Left ventricle myocardium inferior (tissue), 1 donor: ENCODE data around the gene CUZD1. TPM values are rescaled to one million over a fixed set of nuclear protein-coding genes. Genes with fewer than 3 reads are reported as not detected.
"Not testable (repeated sequence)": the region's sequence is repeated elsewhere in the genome, so short reads cannot be mapped to it uniquely, and the experiment has no call there.

ENCODE experiments used
- DNase-seq: peaks from one replicate; pipeline ENCODE4 v3.0.0-alpha.2; 2020
- H3K27ac ChIP-seq: fragments of 200-600 bp; replicated peaks from 2 replicates; pipeline ENCODE4 v1.8.0; 2021
- H3K27me3 ChIP-seq: fragments of 200-600 bp; 2 replicates; pipeline ENCODE4 v1.8.0; 2021; ENCODE audit warnings: low read depth
- H3K36me3 ChIP-seq: fragments of 200-600 bp; 2 replicates; pipeline ENCODE4 v1.8.0; 2021
- H3K4me1 ChIP-seq: fragments of 200-600 bp; 2 replicates; pipeline ENCODE4 v1.8.0; 2021
- H3K4me3 ChIP-seq: fragments of 200-600 bp; 2 replicates; pipeline ENCODE4 v1.8.0; 2021; ENCODE audit warnings: mild to moderate bottlenecking, moderate library complexity
- H3K9me3 ChIP-seq: fragments of 200-600 bp; replicated peaks from 2 replicates; pipeline ENCODE4 v1.8.0; 2021
- CTCF ChIP-seq: fragments of 200-600 bp; IDR thresholded peaks from 2 replicates; pipeline ENCODE4 v1.8.0; 2021; ENCODE audit warnings: antibody characterized with exemption, mild to moderate bottlenecking, borderline replicate concordance
- intact Hi-C: fragments of 100-400 bp; cut with micrococcal nuclease; formaldehyde crosslinking; loops from one replicate; pipeline ENCODE4 v1.11.0; 2022
- total RNA-seq: library from RNA; stranded (reverse); fragmentation: NEBNext Ultra II Directional; extraction: Animal tissue kit (Norgen Biotek cat#: 25700); gene quantifications from one replicate; pipeline ENCODE4 v1.2.1, GENCODE V29; 2021
- donor health status: DM: no; HTN: yes; CAD: no; lungs with severe emphysema.

CUZD1 gene
- total RNA-seq, 1 donor from 2014 or later = 0.16 TPM

GRCh38 chr10:122864901-122865300 lies 19.2 kb upstream of the CUZD1 start:
- Histone ChIP-seq H3K27ac (no peak overlapping the region), H3K4me3 (no peak overlapping the region), H3K36me3 (no peaks in the 10 kb centered on the region), H3K4me1 (no peaks in the 10 kb centered on the region), H3K27me3 (no peaks in the 10 kb centered on the region), H3K9me3 (no peaks in the 10 kb centered on the region)
- no peak for DNase-seq
- TF ChIP-seq CTCF = no peak
- intact Hi-C loops = no loop called here

- Histone ChIP-seq H3K9me3 (no peaks in the 10 kb centered on the region), H3K27me3 (no peaks in the 10 kb centered on the region), H3K4me1 (no peaks in the 10 kb centered on the region), H3K27ac (no peak overlapping the region), H3K4me3 (no peak overlapping the region), H3K36me3 (no peaks in the 10 kb centered on the region)
- no peak for TF ChIP-seq CTCF
- intact Hi-C loops = no loop called here
- no peak for DNase-seq
Measured at GRCh38 chr10:122864194-122864592, 18.5 kb upstream of the CUZD1 start.

GRCh38 chr10:122863216-122864193 lies 17.8 kb upstream of the CUZD1 start:
- intact Hi-C loops = no loop called here
- no peak overlapping the region for H3K4me3 ChIP-seq
- no peak overlapping the region for H3K27ac ChIP-seq
- no peak for DNase-seq
- no peak for TF ChIP-seq CTCF
- no peaks in the 10 kb centered on the region for H3K9me3 ChIP-seq
- no peaks in the 10 kb centered on the region for H3K4me1 ChIP-seq
- H3K36me3 ChIP-seq = no peaks in the 10 kb centered on the region
- no peaks in the 10 kb centered on the region for H3K27me3 ChIP-seq

GRCh38 chr10:122861711-122862161 lies 16.1 kb upstream of the CUZD1 start:
- Histone ChIP-seq H3K27me3 (no peaks in the 10 kb centered on the region), H3K4me1 (no peaks in the 10 kb centered on the region), H3K36me3 (no peaks in the 10 kb centered on the region), H3K4me3 (no peak overlapping the region), H3K9me3 (no peaks in the 10 kb centered on the region), H3K27ac (no peak overlapping the region)
- DNase-seq = no peak
- intact Hi-C loops = no loop called here
- TF ChIP-seq CTCF = no peak

GRCh38 chr10:122859527-122859926 lies 13.9 kb upstream of the CUZD1 start:
- TF ChIP-seq CTCF = no peak
- H3K9me3 ChIP-seq = no peaks in the 10 kb centered on the region
- no peak overlapping the region for H3K27ac ChIP-seq
- DNase-seq = no peak
- no peak overlapping the region for H3K4me3 ChIP-seq
- H3K36me3 ChIP-seq = no peaks in the 10 kb centered on the region
- no peaks in the 10 kb centered on the region for H3K4me1 ChIP-seq
- no peaks in the 10 kb centered on the region for H3K27me3 ChIP-seq
- intact Hi-C loops = no loop called here

- H3K27me3 ChIP-seq, DNase-seq, H3K4me3 ChIP-seq, H3K4me1 ChIP-seq, H3K9me3 ChIP-seq, intact Hi-C loops, H3K36me3 ChIP-seq, H3K27ac ChIP-seq: not testable (repeated sequence)
Measured at GRCh38 chr10:122858042-122858441, 12.4 kb upstream of the CUZD1 start.
